DOHH2 (cell line): ENCODE data around the gene AQP5.

Experiments used
- H3F3A ChIP-seq: fragments of 200-600 bp; sonication (generic), shearing (Covaris generic); 2 replicates; pipeline ENCODE4 v1.6.0; 2016; ENCODE audit warnings: antibody characterized with exemption, mild to moderate bottlenecking; ENCODE audit not compliant: control insufficient read depth, insufficient read depth
- H3K27ac ChIP-seq: fragments of 200-600 bp; sonication (generic); 2 replicates; pipeline ENCODE4 v1.5.1; 2014; ENCODE audit warnings: low read depth, mild to moderate bottlenecking, low read length, moderate library complexity
- H3K27me3 ChIP-seq: fragments of 200-600 bp; sonication (generic); 2 replicates; pipeline ENCODE4 v1.6.1; 2014; ENCODE audit warnings: mild to moderate bottlenecking, low read length, mixed read lengths; ENCODE audit not compliant: control insufficient read depth
- H3K36me3 ChIP-seq: fragments of 200-600 bp; sonication (generic); 2 replicates; pipeline ENCODE4 v1.6.1; 2014; ENCODE audit warnings: mild to moderate bottlenecking, low read length, moderate library complexity, mixed read lengths; ENCODE audit not compliant: control insufficient read depth
- H3K4me1 ChIP-seq: fragments of 200-600 bp; sonication (generic); 2 replicates; pipeline ENCODE4 v1.6.1; 2014; ENCODE audit warnings: mild to moderate bottlenecking, low read length, mixed read lengths; ENCODE audit not compliant: control insufficient read depth
- H3K4me2 ChIP-seq: fragments of 200-600 bp; sonication (generic); 2 replicates; pipeline ENCODE4 v1.6.0; 2014; ENCODE audit warnings: mild to moderate bottlenecking, low read length, moderate library complexity
- H3K4me3 ChIP-seq: fragments of 200-600 bp; sonication (generic); 2 replicates; pipeline ENCODE4 v1.5.1; 2014; ENCODE audit warnings: mild to moderate bottlenecking, low read length, mixed read lengths
- H3K79me2 ChIP-seq: fragments of 200-600 bp; sonication (generic); 2 replicates; pipeline ENCODE4 v1.6.1; 2014; ENCODE audit warnings: mild to moderate bottlenecking, low read length, mixed read lengths; ENCODE audit not compliant: control insufficient read depth
- H3K9me2 ChIP-seq: fragments of 200-600 bp; sonication (generic); replicated peaks from 2 replicates; pipeline ENCODE4 v1.6.1; 2014; ENCODE audit warnings: mild to moderate bottlenecking, low read length, mixed read lengths; ENCODE audit not compliant: control insufficient read depth
- H3K9me3 ChIP-seq: fragments of 200-600 bp; sonication (generic); 2 replicates; pipeline ENCODE4 v1.6.1; 2014; ENCODE audit warnings: antibody characterized with exemption, low read length, mixed read lengths; ENCODE audit not compliant: control insufficient read depth, insufficient read depth
- H4K20me1 ChIP-seq: fragments of 200-600 bp; sonication (generic); 2 replicates; pipeline ENCODE4 v1.6.0; 2014; ENCODE audit warnings: low read depth, mild to moderate bottlenecking, antibody characterized with exemption, low read length, moderate library complexity; ENCODE audit not compliant: control insufficient read depth, insufficient read depth
- EZH2phosphoT487 ChIP-seq: fragments of 200-600 bp; sonication (generic); IDR thresholded peaks from 2 replicates; pipeline ENCODE4 v1.6.1; 2017; ENCODE audit warnings: borderline replicate concordance, mild to moderate bottlenecking, antibody characterized with exemption, low read length, moderate library complexity, mixed read lengths
- TF ChIP-seq, protein P1 (sequence below): fragments of 200-600 bp; sonication (generic); IDR thresholded peaks from one replicate; pipeline ENCODE4 v1.5.1; 2014; ENCODE audit warnings: antibody characterized with exemption, mild to moderate bottlenecking, low read depth, low read length; ENCODE audit not compliant: poor library complexity, severe bottlenecking

AQP5 gene

DNA sequence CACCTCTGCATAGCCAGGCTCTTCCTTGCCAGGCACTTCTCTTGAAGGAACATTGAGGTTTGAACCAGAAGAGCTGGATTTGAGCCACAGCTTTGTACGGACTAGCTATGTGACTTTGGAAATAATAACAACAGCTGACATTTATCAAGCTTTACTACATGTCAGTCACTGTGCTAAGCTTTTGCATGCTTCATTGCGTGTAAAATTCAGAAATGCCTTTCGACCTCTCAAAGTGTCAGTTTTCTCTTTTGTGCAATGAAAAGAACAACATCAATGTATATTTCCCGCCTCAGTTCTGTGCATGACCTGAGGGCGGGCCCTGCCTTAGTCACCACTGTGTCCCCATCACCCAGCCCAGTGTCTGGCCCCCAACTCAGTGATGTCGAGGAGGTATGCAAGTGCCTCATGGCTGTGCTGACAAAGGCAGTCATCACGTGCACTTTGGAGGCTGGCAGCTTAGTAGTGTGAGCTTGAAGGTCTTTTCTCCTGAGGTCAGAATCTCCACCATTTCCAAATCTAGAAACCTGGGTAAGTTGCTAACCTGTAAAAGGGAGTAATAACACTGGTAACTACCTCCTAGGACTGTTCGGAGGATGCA, 29.0 kb upstream of the AQP5 start:
- no peaks in the 10 kb centered on the region for H4K20me1 ChIP-seq
- H3K27me3 ChIP-seq, result peaks cover 25% of the 10 kb centered on the region
- no peak overlapping the region for H3K4me2 ChIP-seq
- no peaks in the 10 kb centered on the region for H3F3A ChIP-seq
- no peak overlapping the region for H3K4me3 ChIP-seq
- H3K9me2 ChIP-seq, result no peaks in the 10 kb centered on the region
- H3K4me1 ChIP-seq, result no peaks in the 10 kb centered on the region
- TF ChIP-seq, protein P1, sequence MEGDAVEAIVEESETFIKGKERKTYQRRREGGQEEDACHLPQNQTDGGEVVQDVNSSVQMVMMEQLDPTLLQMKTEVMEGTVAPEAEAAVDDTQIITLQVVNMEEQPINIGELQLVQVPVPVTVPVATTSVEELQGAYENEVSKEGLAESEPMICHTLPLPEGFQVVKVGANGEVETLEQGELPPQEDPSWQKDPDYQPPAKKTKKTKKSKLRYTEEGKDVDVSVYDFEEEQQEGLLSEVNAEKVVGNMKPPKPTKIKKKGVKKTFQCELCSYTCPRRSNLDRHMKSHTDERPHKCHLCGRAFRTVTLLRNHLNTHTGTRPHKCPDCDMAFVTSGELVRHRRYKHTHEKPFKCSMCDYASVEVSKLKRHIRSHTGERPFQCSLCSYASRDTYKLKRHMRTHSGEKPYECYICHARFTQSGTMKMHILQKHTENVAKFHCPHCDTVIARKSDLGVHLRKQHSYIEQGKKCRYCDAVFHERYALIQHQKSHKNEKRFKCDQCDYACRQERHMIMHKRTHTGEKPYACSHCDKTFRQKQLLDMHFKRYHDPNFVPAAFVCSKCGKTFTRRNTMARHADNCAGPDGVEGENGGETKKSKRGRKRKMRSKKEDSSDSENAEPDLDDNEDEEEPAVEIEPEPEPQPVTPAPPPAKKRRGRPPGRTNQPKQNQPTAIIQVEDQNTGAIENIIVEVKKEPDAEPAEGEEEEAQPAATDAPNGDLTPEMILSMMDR, result no peak
- no peak for TF ChIP-seq EZH2phosphoT487
- H3K27ac ChIP-seq, result no peak overlapping the region
- H3K9me3 ChIP-seq, result no peaks in the 10 kb centered on the region
- no peaks in the 10 kb centered on the region for H3K36me3 ChIP-seq
- no peaks in the 10 kb centered on the region for H3K79me2 ChIP-seq

DNA sequence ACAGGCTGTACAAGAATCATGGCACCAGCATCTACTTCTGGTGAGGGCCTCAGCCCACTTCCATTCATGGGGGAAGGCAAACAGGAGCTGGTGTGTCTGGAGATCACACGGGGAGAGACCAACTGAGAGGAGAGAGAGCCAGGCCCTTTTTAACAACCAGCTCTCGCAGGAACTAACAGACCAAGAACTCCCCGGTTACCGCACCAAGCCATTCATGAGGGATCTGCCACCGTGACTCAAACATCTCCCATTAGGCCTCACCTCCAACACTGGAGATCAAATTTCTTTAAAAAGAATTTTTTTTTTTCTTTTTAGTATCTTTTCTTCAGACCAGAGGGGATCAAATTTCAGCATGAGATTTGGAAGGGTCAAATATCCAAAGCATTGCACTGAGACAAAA, 27.9 kb upstream of the AQP5 start:
- no peaks in the 10 kb centered on the region for H3K36me3 ChIP-seq
- H3K9me3 ChIP-seq, result no peaks in the 10 kb centered on the region
- no peaks in the 10 kb centered on the region for H3K4me1 ChIP-seq

DNA sequence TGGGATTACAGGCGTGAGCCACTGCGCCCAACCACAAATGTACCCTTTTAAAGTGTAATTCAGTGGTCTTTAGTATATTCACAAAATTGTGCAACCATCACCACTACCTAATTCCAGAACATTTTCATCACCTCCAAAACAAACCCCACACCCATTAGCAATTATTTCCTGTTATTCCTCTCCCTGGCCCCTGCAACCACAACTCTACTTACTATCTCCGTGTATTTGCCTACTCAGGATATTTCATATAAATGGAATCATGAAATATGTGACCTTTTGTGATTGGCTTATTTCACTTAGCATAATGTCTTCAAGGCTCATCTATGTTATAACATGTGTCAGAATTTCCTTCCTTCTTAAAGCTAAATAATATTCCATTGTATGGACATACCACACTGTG, 27.2 kb upstream of the AQP5 start:
- Histone ChIP-seq H3K4me2 (no peak overlapping the region), H3K9me2 (no peaks in the 10 kb centered on the region), H3K4me3 (no peak overlapping the region), H3K79me2 (no peaks in the 10 kb centered on the region), H3K4me1 (no peaks in the 10 kb centered on the region), H3K27ac (no peak overlapping the region), H3K36me3 (no peaks in the 10 kb centered on the region), H3F3A (no peaks in the 10 kb centered on the region), H3K27me3 (peaks cover 20% of the 10 kb centered on the region), H3K9me3 (no peaks in the 10 kb centered on the region), H4K20me1 (no peaks in the 10 kb centered on the region)
- TF ChIP-seq EZH2phosphoT487, result no peak
- TF ChIP-seq, protein P1, result no peak

More for the DNA sequence above, 27.9 kb upstream of the AQP5 start:
- Histone ChIP-seq H3K4me2 (no peak overlapping the region), H3F3A (no peaks in the 10 kb centered on the region), H4K20me1 (no peaks in the 10 kb centered on the region), H3K9me2 (no peaks in the 10 kb centered on the region), H3K27me3 (peaks cover 22% of the 10 kb centered on the region), H3K27ac (no peak overlapping the region), H3K4me3 (no peak overlapping the region), H3K79me2 (no peaks in the 10 kb centered on the region)
- TF ChIP-seq EZH2phosphoT487, result no peak
- TF ChIP-seq, protein P1, result no peak
